HG02642 (cell line): ENCODE data around the gene YWHAG.
"Not testable (repeated sequence)": the region's sequence is repeated elsewhere in the genome, so short reads cannot be mapped to it uniquely, and the experiment has no call there.

Source experiments
- ATAC-seq: cut with Tn5 transposase; IDR thresholded peaks from one replicate; pipeline ENCODE4 v1.9.1; 2021; ENCODE audit warnings: mild to moderate bottlenecking; ENCODE audit not compliant: unreplicated experiment, poor library complexity

The YWHAG gene

GRCh38 chr7:76358481-76359110, at the start of gene YWHAG:
YWHAG (minus strand) TSS chr7:76358991; CDS start chr7:76358808, 183 bp downstream.
- ATAC-seq = peak; percentile 74

- ATAC-seq = no peak
These were observed 49.4 kb upstream of the YWHAG start for GRCh38 chr7:76408121-76408560.

GRCh38 chr7:76407718-76408117, 48.9 kb upstream of the YWHAG start:
- no peak for ATAC-seq

GRCh38 chr7:76405738-76406137, 46.9 kb upstream of the YWHAG start:
- ATAC-seq = no peak

GRCh38 chr7:76403780-76404494, 45.1 kb upstream of the YWHAG start:
- no peak for ATAC-seq

GRCh38 chr7:76403097-76403496, 44.3 kb upstream of the YWHAG start:
- not testable (repeated sequence) for ATAC-seq

- ATAC-seq = no peak
These were observed 41.5 kb upstream of the YWHAG start for GRCh38 chr7:76400248-76400647.

- ATAC-seq = peak; percentile 26
These were observed 38.8 kb upstream of the YWHAG start for GRCh38 chr7:76397409-76398183.

- ATAC-seq = no peak
These were observed 38.1 kb upstream of the YWHAG start for GRCh38 chr7:76396864-76397263.

- no peak for ATAC-seq
These were observed 37.4 kb upstream of the YWHAG start for GRCh38 chr7:76395965-76396726.

GRCh38 chr7:76395605-76395964, 36.8 kb upstream of the YWHAG start:
- ATAC-seq = not testable (repeated sequence)

GRCh38 chr7:76394957-76395356, 36.2 kb upstream of the YWHAG start:
- ATAC-seq = no peak

- peak; percentile 89 for ATAC-seq
These were observed 34.6 kb upstream of the YWHAG start for GRCh38 chr7:76393116-76394031.

- no peak for ATAC-seq
These were observed 33.8 kb upstream of the YWHAG start for GRCh38 chr7:76392531-76393115.

GRCh38 chr7:76390092-76390491, 31.3 kb upstream of the YWHAG start:
- no peak for ATAC-seq

GRCh38 chr7:76387789-76388188, 29.0 kb upstream of the YWHAG start:
- ATAC-seq = not testable (repeated sequence)

GRCh38 chr7:76386691-76387260, 28.0 kb upstream of the YWHAG start:
- ATAC-seq = no peak

GRCh38 chr7:76383089-76383944, 24.5 kb upstream of the YWHAG start:
- no peak for ATAC-seq
